CD4-positive, CD25-positive, alpha-beta regulatory T cell (primary cell): ENCODE measurements around the gene TRDMT1. TPM values are rescaled to one million over a fixed set of nuclear protein-coding genes. Genes with fewer than 3 reads are reported as not detected.
"Not testable (repeated sequence)": the region's sequence is repeated elsewhere in the genome, so short reads cannot be mapped to it uniquely, and the experiment has no call there.

Experiments
- ATAC-seq, 2 donors: fragments of 150-1000 bp; cut with Tn5 transposase; one replicate each; pipeline ENCODE4 v1.10.0; 2021; ENCODE audit warnings: low read depth in 2 of 2, moderate number of reproducible peaks in 2 of 2, moderate library complexity in 1 of 2
- DNase-seq, 3 donors: peaks; one replicate each; pipeline versions ENCODE4 v3.0.0 to v3.0.0-alpha.2; 2012 to 2022; ENCODE audit warnings: mixed read lengths in 1 of 3
- H3K27ac ChIP-seq: one replicate; pipeline ENCODE4 v1.7.0; 2013; ENCODE audit warnings: mild to moderate bottlenecking, low read length; ENCODE audit not compliant: insufficient read depth, poor library complexity, severe bottlenecking
- H3K27me3 ChIP-seq: one replicate; pipeline ENCODE4 v1.7.0; 2013; ENCODE audit warnings: low read length; ENCODE audit not compliant: control insufficient read depth, insufficient read depth
- H3K36me3 ChIP-seq: one replicate; pipeline ENCODE4 v1.7.0; 2013; ENCODE audit warnings: mild to moderate bottlenecking, low read length, moderate library complexity; ENCODE audit not compliant: control insufficient read depth, insufficient read depth
- H3K4me1 ChIP-seq: 2 replicates; pipeline ENCODE4 v1.7.0; 2013; ENCODE audit warnings: mild to moderate bottlenecking, low read length; ENCODE audit not compliant: insufficient read depth, control insufficient read depth, poor library complexity, severe bottlenecking
- H3K4me3 ChIP-seq: one replicate; pipeline ENCODE4 v1.7.0; 2013; ENCODE audit warnings: low read depth, mild to moderate bottlenecking, low read length, moderate library complexity
- H3K9me3 ChIP-seq, 2 experiments: 1 replicate in 1 of 2; 2 replicates in 1 of 2; pipeline ENCODE4 v1.7.0; 2013; ENCODE audit warnings: low read length in 2 of 2, mild to moderate bottlenecking in 1 of 2, moderate library complexity in 1 of 2; ENCODE audit not compliant: control insufficient read depth in 2 of 2
- H3K27ac Mint-ChIP-seq, 3 donors: one replicate each; pipeline ENCODE4 v1.8.0; 2020 to 2022; ENCODE audit warnings: mild to moderate bottlenecking in 3 of 3, mixed read lengths in 3 of 3, moderate library complexity in 2 of 3
- H3K27me3 Mint-ChIP-seq: one replicate; pipeline ENCODE4 v1.8.0; 2022; ENCODE audit warnings: mild to moderate bottlenecking, mixed read lengths
- H3K36me3 Mint-ChIP-seq: one replicate; pipeline ENCODE4 v1.8.0; 2020; ENCODE audit warnings: mixed read lengths
- H3K4me1 Mint-ChIP-seq, 4 donors: one replicate each; pipeline ENCODE4 v1.8.0; 2020 to 2022; ENCODE audit warnings: mixed read lengths in 4 of 4, mild to moderate bottlenecking in 1 of 4
- H3K4me3 Mint-ChIP-seq, 4 donors: one replicate each; pipeline ENCODE4 v1.8.0; 2020 to 2022; ENCODE audit warnings: mild to moderate bottlenecking in 4 of 4, mixed read lengths in 4 of 4, moderate library complexity in 3 of 4
- H3K9me3 Mint-ChIP-seq, 7 donors: one replicate each; pipeline ENCODE4 v1.8.0; 2020 to 2022; ENCODE audit warnings: mixed read lengths in 7 of 7, mild to moderate bottlenecking in 3 of 7, moderate library complexity in 2 of 7
- polyA plus RNA-seq, 4 donors: library from polyadenylated mRNA; unstranded; fragments of 300-500 nt; fragmentation: Illumina TruSeq; gene quantifications; one replicate each; pipeline ENCODE4 v1.2.3, GENCODE V29; 2021
- total RNA-seq: library from RNA; stranded (reverse); gene quantifications from one replicate; pipeline ENCODE4 v1.2.3, GENCODE V29; 2022

Gene TRDMT1
- total and polyA plus RNA-seq, 5 donors from 2014 or later = 5.8 to 12.2 (median 8.2) TPM

DNA sequence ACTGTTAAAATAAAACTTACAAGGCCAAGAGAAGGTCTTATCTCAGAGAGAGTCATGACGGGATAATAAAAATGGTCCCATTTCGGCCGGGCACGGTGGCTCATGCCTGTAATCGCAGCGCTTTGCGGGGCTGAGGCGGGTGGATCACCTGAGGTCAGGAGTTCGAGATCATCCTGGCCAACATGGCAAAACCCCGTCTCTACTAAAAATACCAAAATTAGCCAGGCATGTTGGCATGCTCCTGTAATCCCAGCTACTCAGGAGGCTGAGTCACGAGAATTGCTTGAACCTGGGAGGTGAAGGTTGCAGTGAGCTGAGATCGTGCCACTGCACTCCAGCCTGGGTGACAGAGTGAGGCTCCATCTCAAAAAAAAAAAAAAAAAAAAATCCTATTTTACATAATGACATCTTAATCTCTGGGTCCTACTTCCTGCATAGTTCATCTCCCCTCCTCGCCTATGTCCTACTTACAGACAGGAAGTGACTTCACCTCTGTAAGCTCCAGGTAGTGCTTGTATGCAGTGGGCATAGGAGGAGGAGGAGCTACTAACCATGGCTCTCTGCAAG lies 86.5 kb downstream of the TRDMT1 start:
- not testable (repeated sequence) for H3K9me3 Mint-ChIP-seq, H3K9me3 ChIP-seq, H3K27me3 Mint-ChIP-seq, H3K36me3 ChIP-seq, H3K27ac ChIP-seq, H3K27me3 ChIP-seq, H3K4me3 Mint-ChIP-seq, H3K4me1 Mint-ChIP-seq, H3K4me3 ChIP-seq, H3K4me1 ChIP-seq
- Mint-ChIP-seq H3K27ac (peak overlapping the region in 1 of 3 donors; percentile 42), H3K36me3 (peaks cover 31% of the 10 kb centered on the region)
- ATAC-seq = peak; percentile 50 to 60
- DNase-seq = peak in 1 of 3 donors; percentile 54

DNA sequence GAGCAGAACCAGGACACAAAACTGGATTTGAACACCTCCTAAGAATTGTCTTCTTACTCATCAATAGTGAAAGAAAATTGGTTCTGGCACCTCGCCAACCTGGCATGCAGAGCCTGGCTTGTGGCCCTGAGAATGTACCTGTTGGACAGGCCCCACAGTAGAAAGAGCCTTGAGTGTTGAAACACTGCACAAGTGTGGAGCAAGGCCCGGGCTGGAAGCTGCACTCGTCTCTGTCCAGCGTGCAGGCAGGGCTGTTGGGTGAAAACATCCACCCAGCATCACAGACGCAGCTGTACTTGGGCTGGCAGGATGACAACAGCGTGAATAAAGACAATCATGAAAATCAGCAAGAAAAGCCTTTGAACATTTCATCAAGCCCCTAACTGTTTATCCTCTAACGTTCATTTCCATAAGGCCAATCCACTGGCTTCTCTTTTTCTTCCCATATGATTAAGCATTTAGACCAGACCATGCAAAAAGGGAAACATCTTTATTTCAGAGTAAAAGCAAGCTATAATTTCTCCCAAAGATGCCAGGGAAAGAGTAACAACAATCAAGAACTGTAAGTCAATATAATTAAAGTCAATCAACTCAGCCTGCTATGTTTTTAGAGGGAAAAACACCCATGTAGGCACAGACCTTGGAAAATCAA lies 87.5 kb downstream of the TRDMT1 start:
- H3K4me1 Mint-ChIP-seq = peaks cover 0 to 7% (median 3%) of the 10 kb centered on the region in 4 donors
- no peak overlapping the region for H3K4me3 ChIP-seq
- ATAC-seq (no peak), DNase-seq (no peak)
- no peak overlapping the region for H3K27ac Mint-ChIP-seq
- H3K27me3 ChIP-seq = no peaks in the 10 kb centered on the region
- H3K27ac ChIP-seq = no peak overlapping the region
- H3K27me3 Mint-ChIP-seq = no peaks in the 10 kb centered on the region
- no peaks in the 10 kb centered on the region for H3K9me3 Mint-ChIP-seq
- no peaks in the 10 kb centered on the region for H3K36me3 ChIP-seq
- H3K36me3 Mint-ChIP-seq = peaks cover 33% of the 10 kb centered on the region
- no peaks in the 10 kb centered on the region for H3K4me1 ChIP-seq
- no peaks in the 10 kb centered on the region for H3K9me3 ChIP-seq
- no peak overlapping the region for H3K4me3 Mint-ChIP-seq

- H3K36me3 Mint-ChIP-seq = peaks cover 33% of the 10 kb centered on the region
- H3K27ac Mint-ChIP-seq = no peak overlapping the region
- Histone ChIP-seq H3K4me1 (no peaks in the 10 kb centered on the region), H3K36me3 (no peaks in the 10 kb centered on the region), H3K27me3 (no peaks in the 10 kb centered on the region), H3K9me3 (no peaks in the 10 kb centered on the region), H3K27ac (no peak overlapping the region), H3K4me3 (no peak overlapping the region)
- no peak overlapping the region for H3K4me3 Mint-ChIP-seq
- no peaks in the 10 kb centered on the region for H3K27me3 Mint-ChIP-seq
- DNase-seq (no peak), ATAC-seq (no peak)
- H3K9me3 Mint-ChIP-seq = no peaks in the 10 kb centered on the region
- H3K4me1 Mint-ChIP-seq = peaks cover 0 to 7% (median 3%) of the 10 kb centered on the region in 4 donors
Measured at GRCh38 chr10:17113346-17113745, 88.1 kb downstream of the TRDMT1 start.

DNA sequence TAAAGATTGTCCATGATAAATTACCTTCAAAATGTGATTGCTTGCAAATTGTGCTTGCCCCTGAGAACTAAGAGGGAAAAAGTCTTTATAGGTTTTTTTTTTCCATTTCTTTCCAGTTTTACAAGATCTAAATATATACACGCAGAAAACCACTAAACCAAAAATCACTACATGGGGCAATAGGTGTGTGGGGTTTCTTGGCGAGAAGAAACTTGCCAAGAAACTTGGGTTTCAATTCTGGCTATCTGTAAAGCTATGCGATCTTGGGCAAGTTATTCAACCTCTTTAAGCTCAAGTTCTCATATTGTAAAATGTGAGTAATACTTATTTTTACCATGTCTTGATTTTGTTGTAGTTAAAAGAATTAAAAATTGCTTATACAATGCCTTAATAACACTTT lies 88.9 kb downstream of the TRDMT1 start:
- ATAC-seq (no peak), DNase-seq (no peak)
- Histone ChIP-seq H3K4me1 (no peaks in the 10 kb centered on the region), H3K4me3 (no peak overlapping the region), H3K27ac (no peak overlapping the region), H3K27me3 (no peaks in the 10 kb centered on the region), H3K9me3 (no peaks in the 10 kb centered on the region), H3K36me3 (no peaks in the 10 kb centered on the region)
- no peaks in the 10 kb centered on the region for H3K9me3 Mint-ChIP-seq
- H3K27me3 Mint-ChIP-seq = no peaks in the 10 kb centered on the region
- no peak overlapping the region for H3K27ac Mint-ChIP-seq
- no peak overlapping the region for H3K4me3 Mint-ChIP-seq
- peaks cover 0 to 7% (median 3%) of the 10 kb centered on the region in 4 donors for H3K4me1 Mint-ChIP-seq
- peaks cover 33% of the 10 kb centered on the region for H3K36me3 Mint-ChIP-seq

GRCh38 chr10:17109475-17110207 lies 91.8 kb downstream of the TRDMT1 start:
- H3K36me3 ChIP-seq = no peaks in the 10 kb centered on the region
- H3K27me3 ChIP-seq = no peaks in the 10 kb centered on the region
- ATAC-seq (no peak), DNase-seq (no peak)
- no peaks in the 10 kb centered on the region for H3K27me3 Mint-ChIP-seq
- no peak overlapping the region for H3K27ac Mint-ChIP-seq
- no peaks in the 10 kb centered on the region for H3K9me3 ChIP-seq
- no peaks in the 10 kb centered on the region for H3K4me1 ChIP-seq
- H3K36me3 Mint-ChIP-seq = peaks cover 38% of the 10 kb centered on the region
- H3K27ac ChIP-seq = no peak overlapping the region
- no peaks in the 10 kb centered on the region for H3K9me3 Mint-ChIP-seq
- H3K4me3 ChIP-seq = no peak overlapping the region
- H3K4me3 Mint-ChIP-seq = no peak overlapping the region
- H3K4me1 Mint-ChIP-seq = peaks cover 0 to 2% (median 0%) of the 10 kb centered on the region in 4 donors

DNA sequence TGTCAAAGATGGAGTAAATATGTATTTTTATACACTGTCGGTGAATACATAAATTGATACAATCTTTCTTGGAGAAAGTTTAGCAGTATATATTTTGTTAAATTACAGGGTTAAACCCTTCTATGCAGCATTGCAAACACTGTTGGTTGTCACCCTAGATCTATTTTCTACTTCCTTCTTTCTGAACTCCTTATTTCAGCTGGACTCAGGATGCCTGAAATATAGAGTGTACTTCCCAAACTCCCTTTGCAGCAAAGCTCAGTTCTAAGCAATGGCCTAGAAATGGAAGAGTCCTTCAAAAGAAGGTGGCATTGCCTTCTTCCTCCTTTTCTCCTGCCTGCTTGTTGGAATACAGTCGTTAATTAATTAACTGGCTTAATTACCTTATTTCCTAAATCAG lies 92.4 kb downstream of the TRDMT1 start:
- Histone ChIP-seq H3K27me3 (no peaks in the 10 kb centered on the region), H3K9me3 (no peaks in the 10 kb centered on the region), H3K36me3 (no peaks in the 10 kb centered on the region), H3K4me1 (no peaks in the 10 kb centered on the region), H3K27ac (no peak overlapping the region), H3K4me3 (no peak overlapping the region)
- ATAC-seq (no peak), DNase-seq (no peak)
- no peaks in the 10 kb centered on the region for H3K27me3 Mint-ChIP-seq
- H3K4me3 Mint-ChIP-seq = no peak overlapping the region
- H3K9me3 Mint-ChIP-seq = no peaks in the 10 kb centered on the region
- H3K36me3 Mint-ChIP-seq = peaks cover 35% of the 10 kb centered on the region
- peaks cover 0 to 2% (median 0%) of the 10 kb centered on the region in 4 donors for H3K4me1 Mint-ChIP-seq
- H3K27ac Mint-ChIP-seq = no peak overlapping the region

- H3K27me3 ChIP-seq = no peaks in the 10 kb centered on the region
- peaks cover 36% of the 10 kb centered on the region for H3K36me3 Mint-ChIP-seq
- no peaks in the 10 kb centered on the region for H3K27me3 Mint-ChIP-seq
- H3K27ac Mint-ChIP-seq = no peak overlapping the region
- H3K4me1 Mint-ChIP-seq = peaks cover 0 to 2% (median 0%) of the 10 kb centered on the region in 4 donors
- H3K9me3 ChIP-seq = no peaks in the 10 kb centered on the region
- DNase-seq = no peak
- H3K4me3 ChIP-seq = no peak overlapping the region
- no peak overlapping the region for H3K27ac ChIP-seq
- H3K9me3 Mint-ChIP-seq = no peaks in the 10 kb centered on the region
- H3K4me3 Mint-ChIP-seq = no peak overlapping the region
- H3K36me3 ChIP-seq = no peaks in the 10 kb centered on the region
- no peak for ATAC-seq
- no peaks in the 10 kb centered on the region for H3K4me1 ChIP-seq
Measured at GRCh38 chr10:17106991-17107390, 94.5 kb downstream of the TRDMT1 start.
